ENCODE results near the gene TUT1.
"Not testable (repeated sequence)": the region's sequence is repeated elsewhere in the genome, so short reads cannot be mapped to it uniquely, and the experiment has no call there.

DNA sequence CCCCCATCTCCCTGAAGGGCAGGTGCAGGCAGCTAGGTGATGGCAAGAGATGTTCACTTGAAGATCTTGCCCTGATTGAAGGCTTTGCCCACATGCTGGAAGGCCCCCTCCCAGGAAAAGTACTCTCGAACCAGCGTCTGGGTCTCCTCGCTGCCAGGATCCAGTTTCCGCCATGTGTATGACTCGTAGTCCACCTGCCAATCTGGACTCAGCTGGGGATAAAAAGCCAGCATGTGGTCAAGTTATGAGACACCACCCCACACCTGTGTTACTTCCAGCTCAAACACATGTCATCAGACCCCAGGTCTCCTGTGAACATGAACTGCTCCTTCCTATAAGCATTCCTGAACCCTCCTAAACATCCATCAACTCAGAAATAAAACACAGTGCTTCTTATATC, 31.7 kb downstream of the TUT1 start:
- TF ChIP-seq EZH2phosphoT487 (IDR thresholded peaks at IDR 0.05; ENCODE audit: unreplicated experiment), result not testable (repeated sequence)
- TF ChIP-seq, protein P1, sequence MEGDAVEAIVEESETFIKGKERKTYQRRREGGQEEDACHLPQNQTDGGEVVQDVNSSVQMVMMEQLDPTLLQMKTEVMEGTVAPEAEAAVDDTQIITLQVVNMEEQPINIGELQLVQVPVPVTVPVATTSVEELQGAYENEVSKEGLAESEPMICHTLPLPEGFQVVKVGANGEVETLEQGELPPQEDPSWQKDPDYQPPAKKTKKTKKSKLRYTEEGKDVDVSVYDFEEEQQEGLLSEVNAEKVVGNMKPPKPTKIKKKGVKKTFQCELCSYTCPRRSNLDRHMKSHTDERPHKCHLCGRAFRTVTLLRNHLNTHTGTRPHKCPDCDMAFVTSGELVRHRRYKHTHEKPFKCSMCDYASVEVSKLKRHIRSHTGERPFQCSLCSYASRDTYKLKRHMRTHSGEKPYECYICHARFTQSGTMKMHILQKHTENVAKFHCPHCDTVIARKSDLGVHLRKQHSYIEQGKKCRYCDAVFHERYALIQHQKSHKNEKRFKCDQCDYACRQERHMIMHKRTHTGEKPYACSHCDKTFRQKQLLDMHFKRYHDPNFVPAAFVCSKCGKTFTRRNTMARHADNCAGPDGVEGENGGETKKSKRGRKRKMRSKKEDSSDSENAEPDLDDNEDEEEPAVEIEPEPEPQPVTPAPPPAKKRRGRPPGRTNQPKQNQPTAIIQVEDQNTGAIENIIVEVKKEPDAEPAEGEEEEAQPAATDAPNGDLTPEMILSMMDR (conservative IDR thresholded peaks at IDR 0.05; ENCODE audit: low read depth in 2 of 2), result not testable (repeated sequence)

Data from GM23338 (cell line).